Panc1 (cell line): ENCODE results near the gene LZTFL1. TPM values are rescaled to one million over a fixed set of nuclear protein-coding genes. Genes with fewer than 3 reads are reported as not detected.

Source experiments
- ATAC-seq: fragments of 200-7000 bp; cut with Tn5 transposase; 2 replicates; pipeline ENCODE4 v1.9.1; 2020; ENCODE audit warnings: mild to moderate bottlenecking, moderate library complexity
- BruUV-seq: library from RNA; stranded (reverse); fragments of 400-500 nt; replicated peaks from 2 replicates; lab custom pipeline; 2021; lab: Mats Ljungman, UMichigan
- CTCF ChIA-PET: fragments of 300-600 bp; sonication (Branson Sonifier 250); formaldehyde crosslinking; loops from one replicate; lab custom pipeline; 2022; ENCODE audit warnings: antibody characterized with exemption; lab: Charles Lee
- POLR2A ChIA-PET: fragments of 300-600 bp; sonication (Branson Sonifier 250); formaldehyde crosslinking; loops from one replicate; lab custom pipeline; 2022; ENCODE audit warnings: antibody characterized with exemption; lab: Charles Lee
- DNase-seq: peaks from one replicate; pipeline ENCODE4 v3.0.0-alpha.2; 2010; ENCODE audit warnings: low read depth, low spot score
- H3K27ac ChIP-seq: 2 replicates; pipeline ENCODE4 v1.5.1; 2011; ENCODE audit warnings: mild to moderate bottlenecking, low read length, inconsistent platforms
- H3K27me3 ChIP-seq: fragments of 200-500 bp; sonication (Bioruptor generic); 2 replicates; pipeline ENCODE4 v1.6.0; 2014; ENCODE audit warnings: low read length, inconsistent platforms; ENCODE audit not compliant: control insufficient read depth, insufficient read depth
- H3K36me3 ChIP-seq: fragments of 200-500 bp; sonication (Bioruptor generic); 2 replicates; pipeline ENCODE4 v1.5.1; 2014; ENCODE audit warnings: inconsistent platforms, mild to moderate bottlenecking, low read length, moderate library complexity; ENCODE audit not compliant: control insufficient read depth, insufficient read depth
- H3K4me1 ChIP-seq: 2 replicates; pipeline ENCODE4 v1.5.1; 2011; ENCODE audit warnings: inconsistent platforms, mild to moderate bottlenecking, low read length, moderate library complexity; ENCODE audit not compliant: control insufficient read depth, insufficient read depth
- H3K4me3 ChIP-seq, 2 experiments: 2 replicates each; pipeline ENCODE4 v1.5.1; 2011 to 2012; ENCODE audit warnings: low read depth in 2 of 2, low read length in 2 of 2, mild to moderate bottlenecking in 2 of 2, inconsistent platforms in 1 of 2, moderate library complexity in 1 of 2
- H3K9me3 ChIP-seq: fragments of 200-500 bp; sonication (Bioruptor generic); 2 replicates; pipeline ENCODE4 v1.5.1; 2014; ENCODE audit warnings: low read depth, mild to moderate bottlenecking, inconsistent platforms, low read length, moderate library complexity; ENCODE audit not compliant: control insufficient read depth, insufficient read depth
- CTCF ChIP-seq: fragments of 450-650 bp; IDR thresholded peaks from 2 replicates; pipeline ENCODE4 v1.5.1; 2017; ENCODE audit warnings: mild to moderate bottlenecking
- POLR2AphosphoS5 ChIP-seq: IDR thresholded peaks from 2 replicates; pipeline ENCODE4 v1.6.1; 2012; ENCODE audit warnings: mild to moderate bottlenecking, low read depth, low read length, moderate library complexity
- SIN3A ChIP-seq: IDR thresholded peaks from 2 replicates; pipeline ENCODE4 v1.6.1; 2012; ENCODE audit warnings: low read depth, mild to moderate bottlenecking, low read length, moderate library complexity, borderline replicate concordance; ENCODE audit not compliant: insufficient read depth
- TCF7L2 ChIP-seq: IDR thresholded peaks from 2 replicates; pipeline ENCODE4 v1.6.1; 2011; ENCODE audit warnings: mild to moderate bottlenecking, low read depth, low read length, inconsistent platforms
- in situ Hi-C: cut with HindIII; loops from 2 replicates; pipeline ENCODE4 v1.10.0; 2016; ENCODE audit warnings: low sequenced_read_pairs, low pct_unique_long_range_greater_than_20kb
- intact Hi-C: fragments of 100-400 bp; cut with micrococcal nuclease; formaldehyde crosslinking; loops from one replicate; pipeline ENCODE4 v1.10.0; 2022; ENCODE audit not compliant: unreplicated experiment
- total RNA-seq: library from RNA; stranded (reverse); gene quantifications from one replicate; pipeline ENCODE4 v1.2.1, GENCODE V29; 2021; ENCODE audit not compliant: unreplicated experiment
- TF ChIP-seq, protein P1 (sequence below), 2 experiments: IDR thresholded peaks; 2 replicates each; pipeline ENCODE4 v1.6.1; 2011 to 2012; ENCODE audit warnings: low read depth in 2 of 2, control low read depth in 1 of 2, low read length in 1 of 2, mild to moderate bottlenecking in 1 of 2, moderate library complexity in 1 of 2; ENCODE audit not compliant: insufficient read depth in 1 of 2

The LZTFL1 gene
- total RNA-seq, 1 experiment from 2014 or later, result 12.3 TPM

DNA sequence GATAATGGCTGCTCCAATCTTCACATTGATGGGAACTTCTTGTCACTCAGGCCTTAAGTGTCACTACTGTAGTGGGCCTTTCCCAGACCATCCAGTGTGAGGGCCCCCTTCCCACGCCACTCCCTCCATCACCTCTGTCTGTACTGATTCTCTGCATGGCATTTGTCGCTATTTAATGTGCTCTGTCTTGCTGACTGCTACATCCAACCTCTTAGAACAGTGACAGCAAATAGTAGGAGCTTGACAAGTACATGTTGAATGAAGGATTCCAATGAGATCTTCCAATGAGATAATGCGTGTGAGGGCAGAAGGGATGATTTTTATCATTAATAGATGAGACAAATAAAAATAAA, 38.8 kb upstream of the LZTFL1 start:
- no peak for ATAC-seq
- no peaks in the 10 kb centered on the region for H3K4me1 ChIP-seq
- POLR2A ChIA-PET, result no interaction called here
- H3K9me3 ChIP-seq, result no peaks in the 10 kb centered on the region
- DNase-seq, result no peak
- H3K27me3 ChIP-seq, result no peaks in the 10 kb centered on the region; the same call in 1 of the 2 replicates
- in situ Hi-C loops, result no loop called here
- CTCF ChIA-PET, result no interaction called here
- no peak overlapping the region for H3K27ac ChIP-seq
- H3K4me3 ChIP-seq, result no peak overlapping the region
- TF ChIP-seq, protein P1, sequence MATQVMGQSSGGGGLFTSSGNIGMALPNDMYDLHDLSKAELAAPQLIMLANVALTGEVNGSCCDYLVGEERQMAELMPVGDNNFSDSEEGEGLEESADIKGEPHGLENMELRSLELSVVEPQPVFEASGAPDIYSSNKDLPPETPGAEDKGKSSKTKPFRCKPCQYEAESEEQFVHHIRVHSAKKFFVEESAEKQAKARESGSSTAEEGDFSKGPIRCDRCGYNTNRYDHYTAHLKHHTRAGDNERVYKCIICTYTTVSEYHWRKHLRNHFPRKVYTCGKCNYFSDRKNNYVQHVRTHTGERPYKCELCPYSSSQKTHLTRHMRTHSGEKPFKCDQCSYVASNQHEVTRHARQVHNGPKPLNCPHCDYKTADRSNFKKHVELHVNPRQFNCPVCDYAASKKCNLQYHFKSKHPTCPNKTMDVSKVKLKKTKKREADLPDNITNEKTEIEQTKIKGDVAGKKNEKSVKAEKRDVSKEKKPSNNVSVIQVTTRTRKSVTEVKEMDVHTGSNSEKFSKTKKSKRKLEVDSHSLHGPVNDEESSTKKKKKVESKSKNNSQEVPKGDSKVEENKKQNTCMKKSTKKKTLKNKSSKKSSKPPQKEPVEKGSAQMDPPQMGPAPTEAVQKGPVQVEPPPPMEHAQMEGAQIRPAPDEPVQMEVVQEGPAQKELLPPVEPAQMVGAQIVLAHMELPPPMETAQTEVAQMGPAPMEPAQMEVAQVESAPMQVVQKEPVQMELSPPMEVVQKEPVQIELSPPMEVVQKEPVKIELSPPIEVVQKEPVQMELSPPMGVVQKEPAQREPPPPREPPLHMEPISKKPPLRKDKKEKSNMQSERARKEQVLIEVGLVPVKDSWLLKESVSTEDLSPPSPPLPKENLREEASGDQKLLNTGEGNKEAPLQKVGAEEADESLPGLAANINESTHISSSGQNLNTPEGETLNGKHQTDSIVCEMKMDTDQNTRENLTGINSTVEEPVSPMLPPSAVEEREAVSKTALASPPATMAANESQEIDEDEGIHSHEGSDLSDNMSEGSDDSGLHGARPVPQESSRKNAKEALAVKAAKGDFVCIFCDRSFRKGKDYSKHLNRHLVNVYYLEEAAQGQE (IDR thresholded peaks at IDR 0.05; ENCODE audit: insufficient read depth in 1 of 2, low read depth in 2 of 2, low read length in 1 of 2), result no peak
- no peak for TF ChIP-seq POLR2AphosphoS5
- TF ChIP-seq SIN3A, result no peak
- no peak for TF ChIP-seq CTCF
- no peak for TF ChIP-seq TCF7L2
- intact Hi-C loops, result no loop called here
- no TSS peak for BruUV-seq
- H3K36me3 ChIP-seq, result no peaks in the 10 kb centered on the region

GRCh38 chr3:45878124-45878523, 36.2 kb upstream of the LZTFL1 start:
- DNase-seq (no peak), ATAC-seq (no peak)
- no TSS peak for BruUV-seq
- no peaks in the 10 kb centered on the region for H3K4me1 ChIP-seq
- H3K9me3 ChIP-seq, result no peaks in the 10 kb centered on the region
- in situ Hi-C loops, result no loop called here
- intact Hi-C loops, result no loop called here
- H3K27me3 ChIP-seq, result no peaks in the 10 kb centered on the region; the same call in 1 of the 2 replicates
- no peak overlapping the region for H3K27ac ChIP-seq
- no peak overlapping the region for H3K4me3 ChIP-seq
- no peaks in the 10 kb centered on the region for H3K36me3 ChIP-seq
- ChIA-PET POLR2A (no interaction called here), CTCF (no interaction called here)
- no peak for TF ChIP-seq SIN3A
- TF ChIP-seq, protein P1 (IDR thresholded peaks at IDR 0.05; ENCODE audit: insufficient read depth in 1 of 2, low read depth in 2 of 2, low read length in 1 of 2), result no peak
- no peak for TF ChIP-seq CTCF
- no peak for TF ChIP-seq POLR2AphosphoS5
- TF ChIP-seq TCF7L2, result no peak
